GM23338 (cell line): ENCODE data around the gene CATSPERD.

ENCODE experiments used
- EZH2 ChIP-seq: fragments of 200-600 bp; sonication (generic); IDR thresholded peaks from one replicate; pipeline ENCODE4 v1.8.0; 2017; ENCODE audit warnings: antibody characterized with exemption, mild to moderate bottlenecking, low read depth; ENCODE audit not compliant: unreplicated experiment
- EZH2phosphoT487 ChIP-seq: fragments of 200-600 bp; sonication (generic); IDR thresholded peaks from one replicate; pipeline ENCODE4 v1.8.1; 2018; ENCODE audit warnings: antibody characterized with exemption; ENCODE audit not compliant: unreplicated experiment
- JUNB ChIP-seq: IDR thresholded peaks from one replicate; pipeline ENCODE4 v1.6.1; 2016; ENCODE audit warnings: antibody characterized with exemption; ENCODE audit not compliant: unreplicated experiment
- POLR2AphosphoS5 ChIP-seq: IDR thresholded peaks from 2 replicates; pipeline ENCODE4 v1.6.1; 2016; ENCODE audit warnings: antibody characterized with exemption, low read depth
- STAT1 ChIP-seq: IDR thresholded peaks from one replicate; pipeline ENCODE4 v1.6.1; 2016; ENCODE audit warnings: antibody characterized with exemption; ENCODE audit not compliant: unreplicated experiment
- TF ChIP-seq, protein P1 (sequence below), 2 experiments: fragments of 200-600 bp in 1 of 2; sonication (generic) in 1 of 2; conservative IDR thresholded peaks; 2 replicates each; pipeline versions ENCODE4 v1.5.1 to v1.6.1; 2016 to 2017; ENCODE audit warnings: antibody characterized with exemption in 2 of 2, low read depth in 2 of 2, mild to moderate bottlenecking in 2 of 2, moderate library complexity in 1 of 2
- TF ChIP-seq, protein P2 (sequence below): IDR thresholded peaks from one replicate; pipeline ENCODE4 v1.6.1; 2018; ENCODE audit warnings: antibody characterized with exemption; ENCODE audit not compliant: unreplicated experiment
- TF ChIP-seq, protein P3 (sequence below): IDR thresholded peaks from 2 replicates; pipeline ENCODE4 v1.6.1; 2016; ENCODE audit warnings: antibody characterized with exemption

DNA sequence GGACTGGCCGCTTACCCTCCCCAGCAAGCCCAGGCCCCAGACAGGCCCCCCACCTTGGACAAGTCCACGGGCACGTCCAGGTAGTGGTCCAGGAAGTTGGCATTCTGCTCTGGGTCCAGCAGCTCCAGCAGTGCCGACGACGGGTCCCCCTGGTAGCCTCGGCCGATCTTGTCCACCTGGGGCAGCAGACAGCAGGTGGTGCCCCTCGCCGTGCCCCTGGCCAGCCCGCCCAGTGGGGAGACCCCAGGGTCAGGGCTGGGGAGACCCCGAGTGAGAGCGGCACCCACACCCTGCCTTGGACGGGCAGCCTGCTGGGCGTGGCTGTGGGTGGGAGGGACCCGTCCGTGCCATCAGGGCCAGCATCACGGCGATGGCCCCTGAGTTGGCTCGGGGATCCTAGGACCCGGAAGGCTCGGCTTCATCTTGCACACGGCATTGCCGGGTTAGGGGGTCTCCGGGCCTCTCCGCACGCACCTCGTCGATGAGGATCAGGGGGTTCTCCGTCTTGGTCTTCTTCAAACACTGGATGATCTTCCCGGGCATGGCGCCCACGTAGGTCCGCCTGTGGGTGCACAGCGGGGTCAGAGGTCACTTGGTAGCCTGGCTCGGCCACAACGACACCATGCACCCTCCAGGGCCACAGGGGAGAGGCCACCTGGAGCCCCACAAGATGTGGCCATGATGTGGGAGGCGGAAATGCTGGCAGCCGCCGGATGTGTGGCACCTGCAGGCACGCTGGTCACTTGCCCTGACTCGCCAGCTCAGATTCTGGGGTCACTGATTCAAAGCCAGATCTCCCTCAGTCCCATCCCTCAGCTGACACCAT lies 24.0 kb upstream of the CATSPERD start:
- TF ChIP-seq, protein P1, sequence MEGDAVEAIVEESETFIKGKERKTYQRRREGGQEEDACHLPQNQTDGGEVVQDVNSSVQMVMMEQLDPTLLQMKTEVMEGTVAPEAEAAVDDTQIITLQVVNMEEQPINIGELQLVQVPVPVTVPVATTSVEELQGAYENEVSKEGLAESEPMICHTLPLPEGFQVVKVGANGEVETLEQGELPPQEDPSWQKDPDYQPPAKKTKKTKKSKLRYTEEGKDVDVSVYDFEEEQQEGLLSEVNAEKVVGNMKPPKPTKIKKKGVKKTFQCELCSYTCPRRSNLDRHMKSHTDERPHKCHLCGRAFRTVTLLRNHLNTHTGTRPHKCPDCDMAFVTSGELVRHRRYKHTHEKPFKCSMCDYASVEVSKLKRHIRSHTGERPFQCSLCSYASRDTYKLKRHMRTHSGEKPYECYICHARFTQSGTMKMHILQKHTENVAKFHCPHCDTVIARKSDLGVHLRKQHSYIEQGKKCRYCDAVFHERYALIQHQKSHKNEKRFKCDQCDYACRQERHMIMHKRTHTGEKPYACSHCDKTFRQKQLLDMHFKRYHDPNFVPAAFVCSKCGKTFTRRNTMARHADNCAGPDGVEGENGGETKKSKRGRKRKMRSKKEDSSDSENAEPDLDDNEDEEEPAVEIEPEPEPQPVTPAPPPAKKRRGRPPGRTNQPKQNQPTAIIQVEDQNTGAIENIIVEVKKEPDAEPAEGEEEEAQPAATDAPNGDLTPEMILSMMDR (conservative IDR thresholded peaks at IDR 0.05; ENCODE audit: low read depth in 2 of 2): no peak
- peak; percentile 18; the same call in 1 of the 2 replicates for TF ChIP-seq POLR2AphosphoS5
- no peak for TF ChIP-seq JUNB
- no peak for TF ChIP-seq EZH2phosphoT487
- TF ChIP-seq EZH2: no peak
- TF ChIP-seq, protein P2, sequence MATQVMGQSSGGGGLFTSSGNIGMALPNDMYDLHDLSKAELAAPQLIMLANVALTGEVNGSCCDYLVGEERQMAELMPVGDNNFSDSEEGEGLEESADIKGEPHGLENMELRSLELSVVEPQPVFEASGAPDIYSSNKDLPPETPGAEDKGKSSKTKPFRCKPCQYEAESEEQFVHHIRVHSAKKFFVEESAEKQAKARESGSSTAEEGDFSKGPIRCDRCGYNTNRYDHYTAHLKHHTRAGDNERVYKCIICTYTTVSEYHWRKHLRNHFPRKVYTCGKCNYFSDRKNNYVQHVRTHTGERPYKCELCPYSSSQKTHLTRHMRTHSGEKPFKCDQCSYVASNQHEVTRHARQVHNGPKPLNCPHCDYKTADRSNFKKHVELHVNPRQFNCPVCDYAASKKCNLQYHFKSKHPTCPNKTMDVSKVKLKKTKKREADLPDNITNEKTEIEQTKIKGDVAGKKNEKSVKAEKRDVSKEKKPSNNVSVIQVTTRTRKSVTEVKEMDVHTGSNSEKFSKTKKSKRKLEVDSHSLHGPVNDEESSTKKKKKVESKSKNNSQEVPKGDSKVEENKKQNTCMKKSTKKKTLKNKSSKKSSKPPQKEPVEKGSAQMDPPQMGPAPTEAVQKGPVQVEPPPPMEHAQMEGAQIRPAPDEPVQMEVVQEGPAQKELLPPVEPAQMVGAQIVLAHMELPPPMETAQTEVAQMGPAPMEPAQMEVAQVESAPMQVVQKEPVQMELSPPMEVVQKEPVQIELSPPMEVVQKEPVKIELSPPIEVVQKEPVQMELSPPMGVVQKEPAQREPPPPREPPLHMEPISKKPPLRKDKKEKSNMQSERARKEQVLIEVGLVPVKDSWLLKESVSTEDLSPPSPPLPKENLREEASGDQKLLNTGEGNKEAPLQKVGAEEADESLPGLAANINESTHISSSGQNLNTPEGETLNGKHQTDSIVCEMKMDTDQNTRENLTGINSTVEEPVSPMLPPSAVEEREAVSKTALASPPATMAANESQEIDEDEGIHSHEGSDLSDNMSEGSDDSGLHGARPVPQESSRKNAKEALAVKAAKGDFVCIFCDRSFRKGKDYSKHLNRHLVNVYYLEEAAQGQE: no peak
- no peak for TF ChIP-seq STAT1
- TF ChIP-seq, protein P3, sequence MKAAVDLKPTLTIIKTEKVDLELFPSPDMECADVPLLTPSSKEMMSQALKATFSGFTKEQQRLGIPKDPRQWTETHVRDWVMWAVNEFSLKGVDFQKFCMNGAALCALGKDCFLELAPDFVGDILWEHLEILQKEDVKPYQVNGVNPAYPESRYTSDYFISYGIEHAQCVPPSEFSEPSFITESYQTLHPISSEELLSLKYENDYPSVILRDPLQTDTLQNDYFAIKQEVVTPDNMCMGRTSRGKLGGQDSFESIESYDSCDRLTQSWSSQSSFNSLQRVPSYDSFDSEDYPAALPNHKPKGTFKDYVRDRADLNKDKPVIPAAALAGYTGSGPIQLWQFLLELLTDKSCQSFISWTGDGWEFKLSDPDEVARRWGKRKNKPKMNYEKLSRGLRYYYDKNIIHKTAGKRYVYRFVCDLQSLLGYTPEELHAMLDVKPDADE: no peak
